WTC11 (cell line): ENCODE results near the gene MYLK3. TPM values are rescaled to one million over a fixed set of nuclear protein-coding genes. Genes with fewer than 3 reads are reported as not detected.

Experiments
- ATAC-seq: fragments of 200-7000 bp; cut with Tn5 transposase; 2 replicates; pipeline ENCODE4 v1.10.0; 2021; ENCODE audit warnings: mild to moderate bottlenecking, moderate library complexity
- CTCF ChIA-PET: fragments of 300-600 bp; sonication (Branson Sonifier 250); formaldehyde crosslinking; loops from one replicate; lab custom pipeline; 2021; ENCODE audit warnings: antibody characterized with exemption; lab: Charles Lee
- POLR2A ChIA-PET: fragments of 350-600 bp; sonication (Branson Sonifier 250); formaldehyde crosslinking; loops from one replicate; lab custom pipeline; 2021; ENCODE audit warnings: antibody characterized with exemption; lab: Charles Lee
- DNase-seq: peaks from one replicate; pipeline ENCODE4 v3.0.0; 2021; ENCODE audit warnings: low spot score
- H3K27ac Mint-ChIP-seq: 2 replicates; pipeline ENCODE4 v1.8.0; 2021; ENCODE audit warnings: mixed read lengths
- H3K27me3 Mint-ChIP-seq: 2 replicates; pipeline ENCODE4 v1.8.0; 2021; ENCODE audit warnings: low read depth, mild to moderate bottlenecking, moderate library complexity, mixed read lengths
- H3K36me3 Mint-ChIP-seq: 2 replicates; pipeline ENCODE4 v1.8.0; 2021; ENCODE audit warnings: mixed read lengths
- H3K4me1 Mint-ChIP-seq: 2 replicates; pipeline ENCODE4 v1.8.0; 2022; ENCODE audit warnings: mixed read lengths
- H3K4me3 Mint-ChIP-seq: 2 replicates; pipeline ENCODE4 v1.8.0; 2021; ENCODE audit warnings: mild to moderate bottlenecking, moderate library complexity, mixed read lengths
- H3K9me3 Mint-ChIP-seq: 2 replicates; pipeline ENCODE4 v1.8.0; 2021; ENCODE audit warnings: mixed read lengths
- CREB1 ChIP-seq: sonication (generic); formaldehyde crosslinking; IDR thresholded peaks from 2 replicates; pipeline ENCODE4 v1.8.0; 2023; ENCODE audit warnings: mild to moderate bottlenecking, missing genetic modification reagents
- FOXJ3 ChIP-seq: sonication (generic); formaldehyde crosslinking; IDR thresholded peaks from 2 replicates; pipeline ENCODE4 v1.9.0; 2021; ENCODE audit warnings: missing genetic modification reagents, mild to moderate bottlenecking, borderline replicate concordance
- FOXK1 ChIP-seq: sonication (generic); formaldehyde crosslinking; IDR thresholded peaks from 2 replicates; pipeline ENCODE4 v1.8.0; 2022; ENCODE audit warnings: mild to moderate bottlenecking, moderate library complexity, missing genetic modification reagents
- GRHL2 ChIP-seq: fragments of 250-450 bp; sonication (Bioruptor Pico); IDR thresholded peaks from 2 replicates; pipeline ENCODE4 v1.8.0; 2022; ENCODE audit warnings: mild to moderate bottlenecking, moderate library complexity; ENCODE audit not compliant: insufficient replicate concordance, severe bottlenecking
- NFE2L1 ChIP-seq: sonication (generic); formaldehyde crosslinking; IDR thresholded peaks from 2 replicates; pipeline ENCODE4 v1.8.1; 2023; ENCODE audit warnings: missing genetic modification reagents
- NFYB ChIP-seq: sonication (generic); formaldehyde crosslinking; conservative IDR thresholded peaks from 2 replicates; pipeline ENCODE4 v1.8.0; 2022; ENCODE audit warnings: low read depth, missing genetic modification reagents
- RELA ChIP-seq: sonication (generic); formaldehyde crosslinking; IDR thresholded peaks from 2 replicates; pipeline ENCODE4 v1.8.1; 2022; ENCODE audit warnings: missing genetic modification reagents, mild to moderate bottlenecking, borderline replicate concordance
- RORB ChIP-seq: fragments of 250-450 bp; sonication (Bioruptor Pico); IDR thresholded peaks from 2 replicates; pipeline ENCODE4 v1.9.0; 2021; ENCODE audit warnings: mild to moderate bottlenecking
- SOX15 ChIP-seq: fragments of 250-450 bp; sonication (Bioruptor Pico); IDR thresholded peaks from 2 replicates; pipeline ENCODE4 v1.9.0; 2021; ENCODE audit warnings: mild to moderate bottlenecking
- TEAD1 ChIP-seq: sonication (generic); formaldehyde crosslinking; IDR thresholded peaks from 2 replicates; pipeline ENCODE4 v1.8.0; 2022; ENCODE audit warnings: mild to moderate bottlenecking, missing genetic modification reagents
- TEAD4 ChIP-seq: sonication (generic); formaldehyde crosslinking; IDR thresholded peaks from 2 replicates; pipeline ENCODE4 v1.8.0; 2022; ENCODE audit warnings: mild to moderate bottlenecking, missing genetic modification reagents
- ZNF232 ChIP-seq: sonication (generic); formaldehyde crosslinking; IDR thresholded peaks from 2 replicates; pipeline ENCODE4 v1.8.0; 2022; ENCODE audit warnings: mild to moderate bottlenecking, missing genetic modification reagents
- ZNF416 ChIP-seq: fragments of 250-450 bp; sonication (Bioruptor Pico); IDR thresholded peaks from 2 replicates; pipeline ENCODE4 v1.9.0; 2021; ENCODE audit warnings: mild to moderate bottlenecking, inconsistent platforms
- total RNA-seq: library from RNA; stranded (reverse); gene quantifications from 3 replicates; pipeline ENCODE4 v1.2.3, GENCODE V29; 2021
- TF ChIP-seq, protein P1 (sequence below): sonication (generic); formaldehyde crosslinking; IDR thresholded peaks from 2 replicates; pipeline ENCODE4 v1.8.1; 2022; ENCODE audit warnings: low read depth, mild to moderate bottlenecking, moderate library complexity, missing genetic modification reagents, borderline replicate concordance
- TF ChIP-seq, protein P2 (sequence below): sonication (generic); formaldehyde crosslinking; IDR thresholded peaks from 2 replicates; pipeline ENCODE4 v1.8.0; 2022; ENCODE audit warnings: mild to moderate bottlenecking, missing genetic modification reagents
- TF ChIP-seq, protein P3 (sequence below): fragments of 250-450 bp; sonication (Bioruptor Pico); IDR thresholded peaks from 2 replicates; pipeline ENCODE4 v1.9.0; 2021; ENCODE audit warnings: mild to moderate bottlenecking, borderline replicate concordance
- TF ChIP-seq, protein P4 (sequence below): sonication (generic); formaldehyde crosslinking; IDR thresholded peaks from 2 replicates; pipeline ENCODE4 v1.8.1; 2023; ENCODE audit warnings: mild to moderate bottlenecking, missing genetic modification reagents, moderate library complexity

MYLK3 gene
- total RNA-seq, 1 experiment from 2014 or later, result 0.79 TPM

DNA sequence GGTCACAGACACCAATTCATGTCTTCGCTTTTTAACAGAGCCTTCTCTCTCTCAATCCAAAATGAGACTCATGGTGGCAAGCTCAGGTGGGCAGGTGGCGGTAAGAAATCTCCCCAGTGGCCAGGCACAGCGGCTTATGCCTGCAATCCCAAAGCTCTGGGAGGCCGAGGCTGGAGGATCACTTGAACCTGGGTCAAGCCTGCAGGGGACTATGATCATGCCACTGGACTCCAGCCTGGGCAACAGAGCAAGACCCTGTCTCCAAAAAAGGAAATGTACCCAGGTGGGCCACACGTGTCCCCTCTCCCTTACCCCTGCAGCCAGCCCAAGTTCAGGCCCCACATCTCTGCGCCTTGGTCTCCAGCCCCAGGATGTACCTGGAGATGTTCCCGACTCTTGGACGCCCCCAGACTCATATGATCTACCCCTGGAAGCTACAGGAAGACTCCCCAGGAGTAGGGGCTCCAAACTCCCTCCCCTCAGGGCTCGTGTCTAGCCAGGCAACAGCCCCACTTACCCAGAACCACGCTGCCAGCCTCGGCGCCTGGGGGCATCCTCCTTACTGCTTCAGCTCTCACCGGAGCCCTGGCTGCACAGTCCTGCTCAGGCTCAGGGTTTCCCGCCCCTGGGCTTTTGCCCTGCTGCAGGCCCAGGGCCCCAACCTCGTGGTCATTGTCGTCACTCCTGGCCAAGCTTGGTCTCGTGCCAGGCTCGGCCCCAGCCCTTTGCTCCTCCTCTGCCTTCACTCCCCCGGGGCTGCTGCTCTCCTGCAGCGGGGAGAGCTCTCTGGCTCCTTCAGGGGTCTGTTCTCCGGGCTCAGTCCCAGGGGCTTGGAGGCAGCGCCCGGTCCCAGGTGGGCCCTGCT lies 16.2 kb downstream of the MYLK3 start:
- ATAC-seq, result no peak
- POLR2A ChIA-PET, result interaction anchor here (1.2 kb wide), 1 partner anchor 17 kb away, joined by 3 read pairs; the partner anchor contains the start of gene MYLK3

DNA sequence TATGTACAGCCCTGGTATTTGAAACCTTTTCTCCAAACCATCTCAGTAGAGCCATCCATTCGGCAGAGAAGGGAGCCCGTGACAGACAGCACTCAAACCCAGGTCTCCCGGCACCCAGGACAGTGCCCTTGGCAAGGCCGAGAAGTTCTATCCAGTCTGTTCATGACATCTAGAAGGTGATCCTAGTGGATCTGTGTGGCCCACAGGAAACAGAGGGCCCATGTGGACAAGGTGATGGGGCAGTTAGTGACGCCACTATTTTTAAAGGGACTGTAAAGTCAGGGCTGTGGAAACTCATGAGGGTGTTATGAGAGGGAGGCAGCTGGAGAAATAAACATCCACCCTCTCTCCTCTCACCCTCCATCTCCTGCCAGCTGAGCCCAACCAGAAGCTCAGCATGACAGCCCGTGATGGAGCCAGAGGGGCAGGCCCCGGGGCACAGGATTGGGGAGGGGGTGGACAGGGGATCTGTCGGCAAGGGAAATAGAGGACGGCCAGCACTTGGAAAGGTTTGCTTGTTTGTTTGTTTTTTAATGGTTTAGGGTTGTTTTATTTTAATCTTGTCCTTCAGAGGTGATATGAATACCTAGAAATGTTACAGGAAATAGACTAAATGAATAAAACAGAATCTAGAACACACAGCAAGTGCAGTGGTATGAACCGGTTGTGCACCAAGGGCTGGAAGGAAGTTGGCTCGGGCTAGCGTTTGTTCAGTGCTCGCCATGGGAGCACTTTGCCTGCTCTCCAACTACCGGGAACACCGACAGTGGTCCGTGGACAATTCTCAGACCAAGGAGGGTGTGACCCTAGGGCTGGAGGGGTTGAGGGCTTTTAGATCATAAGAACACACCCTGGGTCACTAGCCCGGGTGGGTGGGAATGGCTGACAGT lies 17.1 kb downstream of the MYLK3 start:
- POLR2A ChIA-PET, result no interaction called here
- no peak overlapping the region for H3K27ac Mint-ChIP-seq
- ATAC-seq (no peak), DNase-seq (no peak)
- CTCF ChIA-PET, result no interaction called here
- H3K4me3 Mint-ChIP-seq, result no peak overlapping the region
- no peaks in the 10 kb centered on the region for H3K36me3 Mint-ChIP-seq
- H3K9me3 Mint-ChIP-seq, result peaks cover under 1% of the 10 kb centered on the region
- H3K4me1 Mint-ChIP-seq, result no peaks in the 10 kb centered on the region
- TF ChIP-seq, protein P1, sequence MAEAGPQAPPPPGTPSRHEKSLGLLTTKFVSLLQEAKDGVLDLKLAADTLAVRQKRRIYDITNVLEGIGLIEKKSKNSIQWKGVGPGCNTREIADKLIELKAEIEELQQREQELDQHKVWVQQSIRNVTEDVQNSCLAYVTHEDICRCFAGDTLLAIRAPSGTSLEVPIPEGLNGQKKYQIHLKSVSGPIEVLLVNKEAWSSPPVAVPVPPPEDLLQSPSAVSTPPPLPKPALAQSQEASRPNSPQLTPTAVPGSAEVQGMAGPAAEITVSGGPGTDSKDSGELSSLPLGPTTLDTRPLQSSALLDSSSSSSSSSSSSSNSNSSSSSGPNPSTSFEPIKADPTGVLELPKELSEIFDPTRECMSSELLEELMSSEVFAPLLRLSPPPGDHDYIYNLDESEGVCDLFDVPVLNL, result no peak
- no peak for TF ChIP-seq ZNF416 (CRISPR knock-in tag)
- H3K27me3 Mint-ChIP-seq, result no peaks in the 10 kb centered on the region; the same call in 1 of the 2 replicates

More for the DNA sequence above, 16.2 kb downstream of the MYLK3 start:
- DNase-seq, result no peak
- no peaks in the 10 kb centered on the region; the same call in 1 of the 2 replicates for H3K27me3 Mint-ChIP-seq
- H3K36me3 Mint-ChIP-seq, result no peaks in the 10 kb centered on the region
- CTCF ChIA-PET, result interaction anchor here (0.5 kb wide), 1 partner anchor 9 kb away, joined by 4 read pairs; no protein-coding TSS in a partner anchor
- no peaks in the 10 kb centered on the region for H3K9me3 Mint-ChIP-seq
- no peak overlapping the region for H3K4me3 Mint-ChIP-seq
- TF ChIP-seq GRHL2, result no peak
- TF ChIP-seq FOXK1, result no peak
- TF ChIP-seq, protein P2, sequence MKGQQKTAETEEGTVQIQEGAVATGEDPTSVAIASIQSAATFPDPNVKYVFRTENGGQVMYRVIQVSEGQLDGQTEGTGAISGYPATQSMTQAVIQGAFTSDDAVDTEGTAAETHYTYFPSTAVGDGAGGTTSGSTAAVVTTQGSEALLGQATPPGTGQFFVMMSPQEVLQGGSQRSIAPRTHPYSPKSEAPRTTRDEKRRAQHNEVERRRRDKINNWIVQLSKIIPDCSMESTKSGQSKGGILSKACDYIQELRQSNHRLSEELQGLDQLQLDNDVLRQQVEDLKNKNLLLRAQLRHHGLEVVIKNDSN (CRISPR knock-in tag), result no peak
- no peak for TF ChIP-seq TEAD1 (CRISPR knock-in tag)
- no peak for TF ChIP-seq NFYB
- no peak for TF ChIP-seq FOXJ3
- no peak for TF ChIP-seq RELA (CRISPR knock-in tag)
- TF ChIP-seq SOX15 (CRISPR knock-in tag), result no peak
- no peak overlapping the region; the same call in 1 of the 2 replicates for H3K27ac Mint-ChIP-seq
- H3K4me1 Mint-ChIP-seq, result no peaks in the 10 kb centered on the region

DNA sequence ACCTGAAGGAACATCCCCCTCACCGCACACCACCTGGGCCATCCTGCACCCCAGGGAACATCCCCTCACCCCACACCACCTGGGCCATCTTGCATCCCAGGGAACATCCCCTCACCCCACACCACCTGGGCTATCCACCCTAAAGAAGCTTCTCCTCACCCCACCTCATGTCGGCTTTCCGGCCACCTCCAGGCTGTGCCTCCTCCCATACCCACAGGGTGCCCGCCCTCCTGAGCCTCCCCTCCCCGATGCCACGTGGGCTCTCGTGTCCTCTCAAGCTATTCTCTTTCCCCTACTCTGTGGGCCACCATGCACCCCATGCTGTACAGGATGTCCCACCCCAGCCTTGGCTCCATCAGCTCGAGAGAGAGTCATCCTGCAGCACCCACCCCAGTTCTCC lies 18.0 kb downstream of the MYLK3 start:
- Mint-ChIP-seq H3K4me3 (no peak overlapping the region), H3K36me3 (no peaks in the 10 kb centered on the region), H3K9me3 (peaks cover 9% of the 10 kb centered on the region), H3K4me1 (no peaks in the 10 kb centered on the region), H3K27ac (no peak overlapping the region), H3K27me3 (no peaks in the 10 kb centered on the region; the same call in 1 of the 2 replicates)
- DNase-seq (no peak), ATAC-seq (no peak)
- CTCF ChIA-PET, result no interaction called here
- POLR2A ChIA-PET, result no interaction called here
- TF ChIP-seq TEAD4 (CRISPR knock-in tag), result no peak
- TF ChIP-seq FOXK1, result no peak
- TF ChIP-seq ZNF416 (CRISPR knock-in tag), result no peak
- TF ChIP-seq NFE2L1 (CRISPR knock-in tag), result no peak

DNA sequence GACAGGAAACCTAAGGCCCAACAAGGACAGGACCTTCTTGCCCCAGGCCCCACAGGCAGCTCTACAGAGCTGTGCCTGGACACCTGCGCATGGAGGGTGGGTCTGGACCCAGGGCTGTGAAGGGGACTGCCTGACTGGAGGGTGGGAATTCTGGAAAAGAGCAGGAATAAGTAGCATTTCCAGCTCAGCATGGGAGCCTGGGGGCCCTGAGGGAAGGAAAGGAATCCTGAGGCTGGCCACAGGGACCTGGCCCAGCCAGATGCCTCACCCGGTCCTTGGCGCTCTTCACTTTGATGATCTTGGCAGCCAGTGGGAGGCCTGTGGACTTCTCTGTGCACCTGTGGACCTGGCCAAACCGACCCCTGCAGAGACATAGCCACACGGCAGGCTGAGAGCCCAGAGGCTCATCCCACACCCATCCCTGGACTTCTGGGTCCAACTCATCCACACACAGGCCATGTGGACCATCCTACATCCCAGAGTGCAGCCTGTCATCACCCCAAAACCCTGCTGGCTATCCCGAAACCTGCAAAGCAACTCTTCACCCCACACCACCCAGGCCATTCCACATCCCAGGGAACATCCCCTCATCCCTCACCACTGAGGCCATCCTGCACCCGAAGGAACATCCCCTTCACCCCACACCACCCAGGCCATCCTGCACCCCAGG lies 18.7 kb downstream of the MYLK3 start:
- Mint-ChIP-seq H3K27ac (no peak overlapping the region), H3K36me3 (0 out of 2 replicates have a peak, but pooled peaks cover 2% of the 10 kb centered on the region), H3K9me3 (peaks cover 16% of the 10 kb centered on the region), H3K4me3 (no peak overlapping the region), H3K4me1 (no peaks in the 10 kb centered on the region), H3K27me3 (no peaks in the 10 kb centered on the region; the same call in 1 of the 2 replicates)
- ATAC-seq (no peak), DNase-seq (no peak)
- POLR2A ChIA-PET, result no interaction called here
- CTCF ChIA-PET, result interaction anchor here (1.6 kb wide), 1 partner anchor 81 kb away, joined by 3 read pairs; no protein-coding TSS in a partner anchor
- TF ChIP-seq FOXJ3 (no peak), ZNF232 (CRISPR knock-in tag) (no peak), RORB (CRISPR knock-in tag) (no peak), CREB1 (CRISPR knock-in tag) (no peak)
- TF ChIP-seq, protein P3, sequence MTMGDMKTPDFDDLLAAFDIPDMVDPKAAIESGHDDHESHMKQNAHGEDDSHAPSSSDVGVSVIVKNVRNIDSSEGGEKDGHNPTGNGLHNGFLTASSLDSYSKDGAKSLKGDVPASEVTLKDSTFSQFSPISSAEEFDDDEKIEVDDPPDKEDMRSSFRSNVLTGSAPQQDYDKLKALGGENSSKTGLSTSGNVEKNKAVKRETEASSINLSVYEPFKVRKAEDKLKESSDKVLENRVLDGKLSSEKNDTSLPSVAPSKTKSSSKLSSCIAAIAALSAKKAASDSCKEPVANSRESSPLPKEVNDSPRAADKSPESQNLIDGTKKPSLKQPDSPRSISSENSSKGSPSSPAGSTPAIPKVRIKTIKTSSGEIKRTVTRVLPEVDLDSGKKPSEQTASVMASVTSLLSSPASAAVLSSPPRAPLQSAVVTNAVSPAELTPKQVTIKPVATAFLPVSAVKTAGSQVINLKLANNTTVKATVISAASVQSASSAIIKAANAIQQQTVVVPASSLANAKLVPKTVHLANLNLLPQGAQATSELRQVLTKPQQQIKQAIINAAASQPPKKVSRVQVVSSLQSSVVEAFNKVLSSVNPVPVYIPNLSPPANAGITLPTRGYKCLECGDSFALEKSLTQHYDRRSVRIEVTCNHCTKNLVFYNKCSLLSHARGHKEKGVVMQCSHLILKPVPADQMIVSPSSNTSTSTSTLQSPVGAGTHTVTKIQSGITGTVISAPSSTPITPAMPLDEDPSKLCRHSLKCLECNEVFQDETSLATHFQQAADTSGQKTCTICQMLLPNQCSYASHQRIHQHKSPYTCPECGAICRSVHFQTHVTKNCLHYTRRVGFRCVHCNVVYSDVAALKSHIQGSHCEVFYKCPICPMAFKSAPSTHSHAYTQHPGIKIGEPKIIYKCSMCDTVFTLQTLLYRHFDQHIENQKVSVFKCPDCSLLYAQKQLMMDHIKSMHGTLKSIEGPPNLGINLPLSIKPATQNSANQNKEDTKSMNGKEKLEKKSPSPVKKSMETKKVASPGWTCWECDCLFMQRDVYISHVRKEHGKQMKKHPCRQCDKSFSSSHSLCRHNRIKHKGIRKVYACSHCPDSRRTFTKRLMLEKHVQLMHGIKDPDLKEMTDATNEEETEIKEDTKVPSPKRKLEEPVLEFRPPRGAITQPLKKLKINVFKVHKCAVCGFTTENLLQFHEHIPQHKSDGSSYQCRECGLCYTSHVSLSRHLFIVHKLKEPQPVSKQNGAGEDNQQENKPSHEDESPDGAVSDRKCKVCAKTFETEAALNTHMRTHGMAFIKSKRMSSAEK (CRISPR knock-in tag), result no peak
- TF ChIP-seq, protein P4, sequence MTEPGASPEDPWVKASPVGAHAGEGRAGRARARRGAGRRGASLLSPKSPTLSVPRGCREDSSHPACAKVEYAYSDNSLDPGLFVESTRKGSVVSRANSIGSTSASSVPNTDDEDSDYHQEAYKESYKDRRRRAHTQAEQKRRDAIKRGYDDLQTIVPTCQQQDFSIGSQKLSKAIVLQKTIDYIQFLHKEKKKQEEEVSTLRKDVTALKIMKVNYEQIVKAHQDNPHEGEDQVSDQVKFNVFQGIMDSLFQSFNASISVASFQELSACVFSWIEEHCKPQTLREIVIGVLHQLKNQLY (CRISPR knock-in tag), result no peak
